HG03442 (cell line): ENCODE measurements around the gene RFWD3.

Experiments
- ATAC-seq: cut with Tn5 transposase; IDR thresholded peaks from one replicate; pipeline ENCODE4 v1.9.1; 2021; ENCODE audit warnings: mild to moderate bottlenecking, moderate library complexity; ENCODE audit not compliant: unreplicated experiment

The RFWD3 gene

DNA sequence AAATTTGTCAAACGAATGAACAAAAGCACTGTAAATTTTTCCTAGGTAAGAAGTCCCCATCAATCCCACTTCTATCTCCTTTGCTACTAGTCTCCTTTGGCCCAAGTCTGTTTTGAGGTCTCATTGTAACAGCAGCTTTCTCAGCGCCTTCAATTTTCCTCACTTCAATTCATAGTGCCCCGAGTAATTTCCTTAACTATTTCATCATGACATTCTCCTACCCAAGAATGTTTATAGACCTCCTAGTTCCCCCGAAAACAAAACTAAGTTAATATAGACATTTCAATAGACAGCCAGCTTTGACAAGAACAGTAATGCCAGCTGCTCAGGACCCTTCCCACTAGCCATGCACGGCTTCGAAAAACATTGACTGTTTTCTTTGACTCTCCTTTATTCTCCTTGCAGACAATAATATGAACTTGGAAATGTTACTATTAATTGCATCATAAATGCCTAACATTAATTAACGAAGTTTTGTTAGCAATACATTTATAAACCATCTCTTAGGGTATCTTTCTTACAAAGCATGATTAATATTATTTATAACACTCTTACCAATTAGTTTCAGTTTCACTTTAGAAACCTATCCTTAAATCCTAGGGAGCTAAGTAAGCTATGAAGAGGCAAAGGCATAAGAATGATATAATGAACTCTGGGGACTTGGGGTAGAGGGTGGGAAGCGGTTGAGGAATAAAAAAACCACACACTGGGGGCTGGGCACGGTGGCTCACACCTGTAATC is 82.6 kb downstream of the RFWD3 start:
- ATAC-seq, result no peak

DNA sequence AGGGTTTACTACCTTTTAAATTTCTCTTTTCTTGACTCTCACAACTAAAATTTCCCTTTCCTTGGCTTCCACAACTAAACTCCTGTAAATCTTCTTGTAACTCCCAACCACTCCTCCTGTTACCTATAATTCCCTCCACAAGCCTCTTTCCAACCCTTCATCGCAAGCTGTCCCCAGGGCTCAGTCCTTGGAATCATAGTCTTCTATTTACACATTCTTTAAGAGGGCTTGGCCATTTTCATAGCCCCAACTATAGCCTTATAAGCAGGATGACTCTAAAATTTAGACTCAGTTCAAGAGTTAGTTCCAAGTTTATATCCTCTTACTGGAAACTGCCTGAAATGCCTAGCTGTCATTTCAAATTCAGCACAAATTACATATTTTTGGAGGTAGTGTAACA is 83.7 kb downstream of the RFWD3 start:
- ATAC-seq, result no peak

DNA sequence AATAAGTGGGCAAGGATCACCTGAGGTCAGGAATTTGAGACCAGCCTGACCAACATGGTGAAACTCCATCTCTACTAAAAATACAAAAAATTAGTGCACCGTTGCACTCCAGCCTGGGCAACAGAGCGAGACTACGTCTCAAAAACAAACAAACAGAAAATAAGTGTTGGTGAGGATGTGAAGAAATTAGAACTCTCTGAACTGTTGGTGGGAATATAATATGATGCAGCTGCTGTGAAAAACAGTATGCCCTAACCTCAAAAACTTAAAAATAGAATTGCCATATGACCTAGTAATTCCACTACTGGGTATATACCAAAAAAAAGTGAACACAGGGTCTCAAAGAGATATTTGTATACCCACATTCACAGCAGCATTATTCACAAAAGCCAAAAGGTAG is 85.8 kb downstream of the RFWD3 start:
- no peak for ATAC-seq

DNA sequence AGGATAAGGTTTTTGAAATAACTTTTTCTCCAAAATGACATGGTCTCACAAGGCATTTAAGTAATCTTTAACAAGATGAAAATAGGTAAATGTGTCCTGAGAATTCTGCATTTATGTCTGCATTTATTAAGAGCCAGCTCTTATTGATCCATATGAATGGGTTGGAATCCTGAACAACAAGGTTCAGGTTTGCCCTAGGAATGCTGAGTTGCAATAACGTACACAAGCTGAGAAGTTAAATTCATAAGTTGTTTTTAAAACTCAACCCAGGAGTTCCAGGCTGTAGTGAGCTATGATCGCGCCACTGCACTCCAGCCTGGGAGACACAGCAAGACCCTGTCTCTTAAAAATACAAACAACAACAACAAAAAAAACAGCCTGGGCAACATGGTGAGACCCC is 87.8 kb downstream of the RFWD3 start:
- no peak for ATAC-seq

DNA sequence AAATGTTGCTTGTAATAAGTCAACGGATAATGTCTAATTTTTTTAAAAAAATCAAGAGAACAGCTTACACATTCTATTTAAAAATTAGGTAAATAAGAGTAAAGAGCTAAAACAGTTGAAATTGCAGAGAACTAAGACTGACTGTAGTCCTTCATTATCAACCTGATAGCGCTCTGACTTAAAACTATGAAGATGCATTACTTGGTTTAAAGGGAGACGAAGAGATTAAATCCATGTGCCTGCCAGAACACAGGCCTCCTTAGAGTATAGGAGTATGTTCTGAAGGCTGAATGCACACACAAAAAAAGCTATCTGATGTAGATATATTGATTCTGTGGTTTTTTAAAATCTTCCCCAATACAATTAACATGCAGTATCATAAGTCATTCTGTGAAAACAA is 88.2 kb downstream of the RFWD3 start:
- no peak for ATAC-seq

DNA sequence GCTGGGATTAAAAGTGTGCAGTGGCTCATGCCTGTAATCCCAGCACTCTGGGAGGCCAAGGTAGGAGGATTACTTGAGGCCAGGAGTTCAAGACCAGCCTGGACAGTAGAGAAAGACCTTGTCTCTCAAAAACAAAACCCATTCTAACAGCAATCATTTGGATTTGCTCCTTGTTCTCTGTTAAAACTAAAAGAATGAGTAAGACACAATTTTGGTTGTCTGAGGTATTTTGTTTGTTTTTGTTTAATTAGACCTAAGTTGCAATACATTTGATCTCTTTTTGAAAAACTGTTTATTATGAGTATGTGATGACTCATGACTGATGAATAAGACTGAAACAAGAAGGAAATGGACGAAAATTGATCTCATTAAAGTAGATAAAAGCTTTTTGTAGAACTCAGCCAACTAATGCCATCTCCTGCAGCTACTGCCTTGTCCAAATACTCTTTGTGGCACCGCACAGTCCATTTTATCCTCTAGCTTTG is 88.8 kb downstream of the RFWD3 start:
- ATAC-seq, result no peak

DNA sequence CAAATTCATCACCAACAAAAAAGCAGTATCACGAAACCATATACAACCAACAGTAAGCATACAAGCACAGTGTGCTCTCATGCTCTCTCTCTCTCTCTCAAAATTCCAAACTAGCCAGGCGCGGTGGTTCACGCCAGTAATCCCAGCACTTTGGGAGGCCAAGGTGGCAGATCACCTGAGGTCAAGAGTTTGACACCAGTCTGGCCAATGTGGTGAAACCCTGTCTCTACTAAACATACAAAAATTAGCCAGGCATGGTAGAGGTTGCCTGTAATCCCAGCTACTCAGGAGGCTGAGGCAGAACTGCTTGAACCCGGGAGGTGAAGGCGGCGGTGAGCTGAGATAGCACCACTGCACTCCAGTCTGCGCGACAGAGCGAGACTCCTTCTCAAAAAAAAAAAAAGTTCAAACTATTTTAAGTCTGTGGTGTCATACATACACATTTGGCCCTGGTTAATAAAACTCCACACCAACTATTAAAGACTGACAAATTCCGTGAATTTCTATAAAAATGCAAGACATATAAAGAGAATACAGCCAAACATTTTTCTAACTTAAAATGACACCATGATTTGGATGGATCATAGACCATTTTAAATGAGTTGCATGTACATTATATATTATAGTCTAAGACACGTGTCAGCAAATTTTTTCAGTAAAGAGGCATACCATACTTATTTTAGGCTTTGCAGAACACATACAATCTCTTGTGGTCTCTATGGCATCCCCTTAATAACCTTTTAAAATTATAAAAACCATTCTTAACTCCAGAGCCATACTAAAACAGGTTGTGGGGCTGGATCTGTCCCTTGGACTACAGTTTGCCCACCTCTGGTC is 90.7 kb downstream of the RFWD3 start:
- ATAC-seq, result no peak

DNA sequence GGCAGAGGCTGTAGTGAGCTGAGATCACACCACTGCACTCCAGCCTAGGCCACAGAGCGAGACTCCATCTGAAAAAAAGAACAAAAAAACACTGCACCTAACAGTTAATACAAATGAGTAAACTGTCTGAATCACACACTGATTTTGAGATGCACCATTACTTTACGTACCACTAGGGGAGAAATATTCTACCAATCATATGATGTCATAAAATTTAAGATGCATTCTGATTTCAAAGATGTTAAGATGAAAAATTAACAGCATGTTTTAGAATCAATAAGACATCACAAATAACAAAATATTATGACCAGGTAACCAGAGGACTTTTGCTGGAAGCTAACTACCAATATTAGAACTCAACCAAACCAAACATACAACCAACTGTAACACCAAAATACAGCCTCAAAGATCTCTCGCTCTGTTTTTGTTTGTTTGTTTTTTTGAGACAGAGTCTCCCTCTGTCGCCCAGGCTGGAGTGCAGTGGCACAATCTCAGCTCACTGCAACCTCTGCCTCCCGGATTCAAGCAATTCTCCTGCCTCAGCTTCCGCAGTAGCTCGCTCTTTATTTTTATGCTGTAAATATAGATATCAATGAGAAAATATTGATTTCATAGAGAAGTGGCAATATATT is 91.4 kb downstream of the RFWD3 start:
- no peak for ATAC-seq

DNA sequence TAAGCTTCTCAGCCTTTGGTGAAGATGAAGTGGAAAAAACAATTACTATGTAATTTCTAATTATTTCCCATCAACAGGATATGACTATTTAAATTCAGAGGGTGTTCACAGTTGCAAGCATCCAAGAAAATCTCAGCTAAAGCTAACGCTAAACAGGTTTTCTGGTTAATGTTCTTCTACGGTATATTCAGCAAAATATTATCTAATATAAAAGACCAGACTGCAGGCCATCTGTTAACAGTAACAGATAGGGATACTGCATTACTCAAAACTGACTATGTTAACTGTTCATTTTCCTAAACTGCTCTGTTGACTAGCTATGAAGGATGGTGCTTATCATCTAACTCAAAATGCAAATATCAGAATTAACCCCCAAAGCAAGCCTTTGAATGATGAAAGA is 92.5 kb downstream of the RFWD3 start:
- no peak for ATAC-seq

DNA sequence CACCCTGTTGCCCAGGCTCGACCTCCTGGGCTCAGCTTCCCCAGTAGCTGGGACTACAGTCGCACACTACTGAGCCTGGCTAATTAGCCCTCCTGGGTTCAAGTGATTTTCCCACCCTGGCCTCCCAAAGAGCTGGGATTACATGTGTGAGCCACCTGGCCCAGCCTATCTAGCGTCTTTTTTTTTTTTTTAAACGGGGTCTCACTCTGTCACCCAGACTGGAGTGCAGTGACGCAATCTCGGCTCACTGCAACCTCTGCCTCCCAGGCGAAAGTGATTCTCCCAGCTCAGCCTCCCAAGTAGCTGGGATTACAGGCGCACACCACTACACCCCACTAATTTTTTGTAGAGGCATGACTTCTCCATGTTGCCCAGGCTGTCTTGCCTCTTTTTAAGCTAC is 93.1 kb downstream of the RFWD3 start:
- no peak for ATAC-seq
